GM12892 (cell line): ENCODE results near the gene P2RY2.

Experiments used
- POLR2A ChIP-seq: IDR thresholded peaks from 2 replicates; pipeline ENCODE4 v1.6.1; 2011; ENCODE audit warnings: low read depth, low read length, control low read depth
- POLR2AphosphoS5 ChIP-seq: IDR thresholded peaks from 2 replicates; pipeline ENCODE4 v1.6.1; 2011; ENCODE audit warnings: low read depth, low read length, control low read depth
- TAF1 ChIP-seq: IDR thresholded peaks from 2 replicates; pipeline ENCODE4 v1.6.1; 2011; ENCODE audit warnings: low read depth, mild to moderate bottlenecking, control low read depth, low read length, borderline replicate concordance

GRCh38 chr11:73189723-73190556, 28.1 kb upstream of the P2RY2 start:
- TF ChIP-seq POLR2AphosphoS5 (no peak), POLR2A (no peak; the same call in 1 of the 2 replicates), TAF1 (no peak)
